Measurements from ENCODE around the gene MAPRE2.

GRCh38 chr18:35106013-35106844, 65.0 kb downstream of the MAPRE2 start:
- TF ChIP-seq CTCF (IDR thresholded peaks at IDR 0.05) (no peak), POLR2A (IDR thresholded peaks at IDR 0.05) (no peak)
